GM18870 (cell line): ENCODE measurements around the gene TBCB.
"Not testable (repeated sequence)": the region's sequence is repeated elsewhere in the genome, so short reads cannot be mapped to it uniquely, and the experiment has no call there.

Experiments used
- ATAC-seq: cut with Tn5 transposase; IDR thresholded peaks from one replicate; pipeline ENCODE4 v1.9.1; 2021; ENCODE audit warnings: moderate library complexity; ENCODE audit not compliant: unreplicated experiment

The TBCB gene

GRCh38 chr19:36115453-36116343, at the start of gene TBCB:
TSS of gene TBCB (plus strand) at chr19:36115468. CDS start at chr19:36115561, 93 bp downstream.
- ATAC-seq, result peak; percentile 34

GRCh38 chr19:36067681-36068080, 47.6 kb upstream of the TBCB start:
- no peak for ATAC-seq

- ATAC-seq, result not testable (repeated sequence)
Measured at GRCh38 chr19:36068810-36069499, 46.3 kb upstream of the TBCB start.

- no peak for ATAC-seq
Measured at GRCh38 chr19:36072081-36072480, 43.2 kb upstream of the TBCB start.

- ATAC-seq, result no peak
Measured at GRCh38 chr19:36073121-36073876, 42.0 kb upstream of the TBCB start.

- no peak for ATAC-seq
Measured at GRCh38 chr19:36079389-36079945, 35.8 kb upstream of the TBCB start.

- no peak for ATAC-seq
Measured at GRCh38 chr19:36081385-36081784, 33.9 kb upstream of the TBCB start.

- no peak for ATAC-seq
Measured at GRCh38 chr19:36081894-36082293, 33.4 kb upstream of the TBCB start.

GRCh38 chr19:36082916-36083315, 32.4 kb upstream of the TBCB start:
- ATAC-seq, result no peak

GRCh38 chr19:36084231-36085009, 30.8 kb upstream of the TBCB start:
- no peak for ATAC-seq

GRCh38 chr19:36086326-36086725, 28.9 kb upstream of the TBCB start:
- no peak for ATAC-seq

GRCh38 chr19:36089847-36090246, 25.4 kb upstream of the TBCB start:
- no peak for ATAC-seq

GRCh38 chr19:36090910-36091695, 24.2 kb upstream of the TBCB start:
- ATAC-seq, result no peak

- no peak for ATAC-seq
Measured at GRCh38 chr19:36092566-36092965, 22.7 kb upstream of the TBCB start.

- ATAC-seq, result no peak
Measured at GRCh38 chr19:36093146-36093662, 22.1 kb upstream of the TBCB start.

- ATAC-seq, result no peak
Measured at GRCh38 chr19:36093687-36094086, 21.6 kb upstream of the TBCB start.

GRCh38 chr19:36097036-36097435, 18.2 kb upstream of the TBCB start:
- no peak for ATAC-seq

GRCh38 chr19:36099166-36099785, 16.0 kb upstream of the TBCB start:
- ATAC-seq, result no peak

GRCh38 chr19:36100476-36100875, 14.8 kb upstream of the TBCB start:
- no peak for ATAC-seq
